Esophagus muscularis mucosa (tissue), 4 donors: ENCODE results near the gene ELP2. TPM values are rescaled to one million over a fixed set of nuclear protein-coding genes. Genes with fewer than 3 reads are reported as not detected.

Experiments used
- DNase-seq: peaks from one replicate; pipeline ENCODE4 v3.0.0-alpha.2; 2017; ENCODE audit errors: extremely low spot score
- H3K27ac ChIP-seq, 4 donors: fragments of 200-600 bp; sonication (generic); replicated peaks in 1 of 4; 1 replicate in 3 of 4; 2 replicates in 1 of 4; pipeline ENCODE4 v1.5.1; 2016 to 2019; ENCODE audit warnings: mild to moderate bottlenecking in 1 of 4
- H3K27me3 ChIP-seq, 4 donors: fragments of 200-600 bp; sonication (generic); one replicate each; pipeline versions ENCODE4 v1.5.1 to v1.6.0; 2016 to 2019
- H3K36me3 ChIP-seq, 4 donors: fragments of 200-600 bp; sonication (generic); one replicate each; pipeline ENCODE4 v1.5.1; 2016 to 2019
- H3K4me1 ChIP-seq, 4 donors: fragments of 200-600 bp; sonication (generic); one replicate each; pipeline ENCODE4 v1.5.1; 2016 to 2019
- H3K4me3 ChIP-seq, 4 donors: fragments of 200-600 bp; sonication (generic); 1 replicate in 2 of 4; 2 replicates in 2 of 4; pipeline ENCODE4 v1.5.1; 2016 to 2019; ENCODE audit warnings: mild to moderate bottlenecking in 4 of 4, moderate library complexity in 1 of 4
- H3K9me3 ChIP-seq, 4 donors: fragments of 200-600 bp; sonication (generic); 1 replicate in 3 of 4; 2 replicates in 1 of 4; pipeline ENCODE4 v1.5.1; 2016 to 2019
- EP300 ChIP-seq: sonication (generic); formaldehyde crosslinking; IDR thresholded peaks from one replicate; pipeline ENCODE4 v1.6.1; 2017; ENCODE audit warnings: antibody characterized with exemption
- POLR2A ChIP-seq: fragments of 450-650 bp; IDR thresholded peaks from one replicate; pipeline ENCODE4 v1.6.1; 2017; ENCODE audit warnings: antibody characterized with exemption, moderate library complexity, mild to moderate bottlenecking, low read depth
- POLR2AphosphoS5 ChIP-seq, 2 donors: sonication (generic); formaldehyde crosslinking; IDR thresholded peaks; one replicate each; pipeline ENCODE4 v1.6.1; 2017; ENCODE audit warnings: antibody characterized with exemption in 2 of 2
- WGBS: methylation state at CpG from one replicate; pipeline ENCODE4 v1.1.5; 2018; 5-methylcytosine and 5-hydroxymethylcytosine counted together
- intact Hi-C: fragments of 100-400 bp; cut with DNase I; formaldehyde crosslinking; loops from one replicate; pipeline ENCODE4 v1.15.1; 2023
- total RNA-seq, 4 donors: library from RNA; depleted of rRNA; stranded (reverse); fragments of >200 nt; gene quantifications; one replicate each; pipeline versions ENCODE4 v1.1.0 to v1.2.1, GENCODE V29; 2016
- TF ChIP-seq, protein P1 (sequence below), 3 experiments: fragments of 200-600 bp in 2 of 3; fragments of 450-650 bp in 1 of 3; sonication (generic) in 2 of 3; IDR thresholded peaks; one replicate each; pipeline ENCODE4 v1.5.1; 2017 to 2019; ENCODE audit warnings: antibody characterized with exemption in 3 of 3, mild to moderate bottlenecking in 2 of 3, moderate library complexity in 1 of 3

Gene ELP2
- total RNA-seq, 4 donors from 2014 or later: 43.4 to 63.1 (median 48.2) TPM

DNA sequence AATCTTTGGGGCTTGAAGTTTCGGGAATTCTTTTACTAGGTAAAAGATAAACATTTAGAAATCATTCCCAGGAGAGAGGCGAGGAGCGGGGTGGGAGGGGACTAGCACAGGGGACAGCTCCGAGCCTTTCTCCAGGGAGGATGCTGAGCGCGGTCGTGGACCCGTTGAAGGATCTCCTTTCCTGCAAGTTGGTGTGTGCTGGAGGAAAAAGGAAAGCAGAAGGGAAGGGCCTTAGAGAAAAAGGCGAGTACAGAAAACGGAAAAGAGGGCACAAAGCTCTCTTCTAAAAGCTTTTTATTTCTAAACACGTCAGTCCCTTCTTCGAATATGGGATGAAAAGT, 1.2 kb upstream of the ELP2 start:
- no peak for DNase-seq
- peak overlapping the region; percentile 80 to 93 (median 89) for H3K4me3 ChIP-seq
- H3K27me3 ChIP-seq: no peaks in the 10 kb centered on the region
- H3K9me3 ChIP-seq: no peaks in the 10 kb centered on the region
- peaks cover 0 to 19% (median 6%) of the 10 kb centered on the region in 4 donors for H3K36me3 ChIP-seq
- WGBS: 0% methylated on average over 12 of the region's 12 CpGs
- intact Hi-C loops: loop anchor here (2.0 kb wide), 1 partner anchor 62 kb away; the partner anchor contains the start of gene RPRD1A
- peak overlapping the region; percentile 92 to 99 (median 95) for H3K27ac ChIP-seq
- H3K4me1 ChIP-seq: peaks cover 29 to 43% (median 38%) of the 10 kb centered on the region in 4 donors
- TF ChIP-seq, protein P1, sequence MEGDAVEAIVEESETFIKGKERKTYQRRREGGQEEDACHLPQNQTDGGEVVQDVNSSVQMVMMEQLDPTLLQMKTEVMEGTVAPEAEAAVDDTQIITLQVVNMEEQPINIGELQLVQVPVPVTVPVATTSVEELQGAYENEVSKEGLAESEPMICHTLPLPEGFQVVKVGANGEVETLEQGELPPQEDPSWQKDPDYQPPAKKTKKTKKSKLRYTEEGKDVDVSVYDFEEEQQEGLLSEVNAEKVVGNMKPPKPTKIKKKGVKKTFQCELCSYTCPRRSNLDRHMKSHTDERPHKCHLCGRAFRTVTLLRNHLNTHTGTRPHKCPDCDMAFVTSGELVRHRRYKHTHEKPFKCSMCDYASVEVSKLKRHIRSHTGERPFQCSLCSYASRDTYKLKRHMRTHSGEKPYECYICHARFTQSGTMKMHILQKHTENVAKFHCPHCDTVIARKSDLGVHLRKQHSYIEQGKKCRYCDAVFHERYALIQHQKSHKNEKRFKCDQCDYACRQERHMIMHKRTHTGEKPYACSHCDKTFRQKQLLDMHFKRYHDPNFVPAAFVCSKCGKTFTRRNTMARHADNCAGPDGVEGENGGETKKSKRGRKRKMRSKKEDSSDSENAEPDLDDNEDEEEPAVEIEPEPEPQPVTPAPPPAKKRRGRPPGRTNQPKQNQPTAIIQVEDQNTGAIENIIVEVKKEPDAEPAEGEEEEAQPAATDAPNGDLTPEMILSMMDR (IDR thresholded peaks at IDR 0.05): no peak
- TF ChIP-seq POLR2AphosphoS5 (IDR thresholded peaks at IDR 0.05): no peak
- no peak for TF ChIP-seq POLR2A
- no peak for TF ChIP-seq EP300

GRCh38 chr18:36128907-36129299, 796 bp upstream of the ELP2 start:
- Histone ChIP-seq H3K4me1 (peaks cover 29 to 47% (median 38%) of the 10 kb centered on the region in 4 donors), H3K9me3 (no peaks in the 10 kb centered on the region), H3K27ac (peak overlapping the region; percentile 92 to 99 (median 95)), H3K36me3 (peaks cover 0 to 15% (median 7%) of the 10 kb centered on the region in 4 donors), H3K4me3 (peak overlapping the region; percentile 80 to 93 (median 89)), H3K27me3 (no peaks in the 10 kb centered on the region)
- no peak for TF ChIP-seq EP300
- DNase-seq: no peak
- intact Hi-C loops: loop anchor here (2.0 kb wide), 1 partner anchor 62 kb away; the partner anchor contains the start of gene RPRD1A
- 0% methylated on average over 10 of the region's 37 CpGs for WGBS

- Histone ChIP-seq H3K4me1 (peaks cover 29 to 51% (median 38%) of the 10 kb centered on the region in 4 donors), H3K36me3 (peaks cover 0 to 15% (median 6%) of the 10 kb centered on the region in 4 donors), H3K9me3 (no peaks in the 10 kb centered on the region), H3K27me3 (no peaks in the 10 kb centered on the region), H3K4me3 (peak overlapping the region; percentile 80 to 93 (median 89)), H3K27ac (peak overlapping the region; percentile 92 to 99 (median 95))
- no peak for DNase-seq
- TF ChIP-seq POLR2A (no peak), POLR2AphosphoS5 (IDR thresholded peaks at IDR 0.05) (no peak), EP300 (no peak)
- TF ChIP-seq, protein P1 (IDR thresholded peaks at IDR 0.05): no peak
- intact Hi-C loops: loop anchor here (10.0 kb wide), 1 partner anchor 105 kb away; no protein-coding TSS in a partner anchor
- WGBS: 5% methylated on average over 21 of the region's 30 CpGs
Observed at GRCh38 chr18:36130039-36130831, 536 bp downstream of the ELP2 start.

- peaks cover 29 to 51% (median 38%) of the 10 kb centered on the region in 4 donors for H3K4me1 ChIP-seq
Observed at GRCh38 chr18:36130883-36131653, 1.4 kb downstream of the ELP2 start.

More at GRCh38 chr18:36130883-36131653, 1.4 kb downstream of the ELP2 start:
- Histone ChIP-seq H3K27ac (peak overlapping the region in 1 of 4 donors; percentile 92), H3K27me3 (no peaks in the 10 kb centered on the region), H3K4me3 (peak overlapping the region; percentile 80 to 93 (median 89)), H3K9me3 (no peaks in the 10 kb centered on the region), H3K36me3 (peaks cover 0 to 15% (median 5%) of the 10 kb centered on the region in 4 donors)
- intact Hi-C loops: loop anchor here (10.0 kb wide), 1 partner anchor 106 kb away; no protein-coding TSS in a partner anchor
- WGBS: 86% methylated on average over 23 of the region's 26 CpGs
- DNase-seq: no peak
- TF ChIP-seq, protein P1 (IDR thresholded peaks at IDR 0.05): no peak
- no peak for TF ChIP-seq POLR2A
- no peak for TF ChIP-seq POLR2AphosphoS5 (IDR thresholded peaks at IDR 0.05)
- no peak for TF ChIP-seq EP300
